Panc1 (cell line): ENCODE results near the gene CERS5. TPM values are rescaled to one million over a fixed set of nuclear protein-coding genes. Genes with fewer than 3 reads are reported as not detected.

Experiments used
- ATAC-seq: fragments of 200-7000 bp; cut with Tn5 transposase; 2 replicates; pipeline ENCODE4 v1.9.1; 2020; ENCODE audit warnings: mild to moderate bottlenecking, moderate library complexity
- BruUV-seq: library from RNA; stranded (reverse); fragments of 400-500 nt; replicated peaks from 2 replicates; lab custom pipeline; 2021; lab: Mats Ljungman, UMichigan
- CTCF ChIA-PET: fragments of 300-600 bp; sonication (Branson Sonifier 250); formaldehyde crosslinking; loops from one replicate; lab custom pipeline; 2022; ENCODE audit warnings: antibody characterized with exemption; lab: Charles Lee
- POLR2A ChIA-PET: fragments of 300-600 bp; sonication (Branson Sonifier 250); formaldehyde crosslinking; loops from one replicate; lab custom pipeline; 2022; ENCODE audit warnings: antibody characterized with exemption; lab: Charles Lee
- DNase-seq: peaks from one replicate; pipeline ENCODE4 v3.0.0-alpha.2; 2010; ENCODE audit warnings: low read depth, low spot score
- H3K27ac ChIP-seq: 2 replicates; pipeline ENCODE4 v1.5.1; 2011; ENCODE audit warnings: mild to moderate bottlenecking, low read length, inconsistent platforms
- H3K27me3 ChIP-seq: fragments of 200-500 bp; sonication (Bioruptor generic); 2 replicates; pipeline ENCODE4 v1.6.0; 2014; ENCODE audit warnings: low read length, inconsistent platforms; ENCODE audit not compliant: control insufficient read depth, insufficient read depth
- H3K36me3 ChIP-seq: fragments of 200-500 bp; sonication (Bioruptor generic); 2 replicates; pipeline ENCODE4 v1.5.1; 2014; ENCODE audit warnings: inconsistent platforms, mild to moderate bottlenecking, low read length, moderate library complexity; ENCODE audit not compliant: control insufficient read depth, insufficient read depth
- H3K4me1 ChIP-seq: 2 replicates; pipeline ENCODE4 v1.5.1; 2011; ENCODE audit warnings: inconsistent platforms, mild to moderate bottlenecking, low read length, moderate library complexity; ENCODE audit not compliant: control insufficient read depth, insufficient read depth
- H3K4me3 ChIP-seq, 2 experiments: 2 replicates each; pipeline ENCODE4 v1.5.1; 2011 to 2012; ENCODE audit warnings: low read depth in 2 of 2, low read length in 2 of 2, mild to moderate bottlenecking in 2 of 2, inconsistent platforms in 1 of 2, moderate library complexity in 1 of 2
- H3K9me3 ChIP-seq: fragments of 200-500 bp; sonication (Bioruptor generic); 2 replicates; pipeline ENCODE4 v1.5.1; 2014; ENCODE audit warnings: low read depth, mild to moderate bottlenecking, inconsistent platforms, low read length, moderate library complexity; ENCODE audit not compliant: control insufficient read depth, insufficient read depth
- CTCF ChIP-seq: fragments of 450-650 bp; IDR thresholded peaks from 2 replicates; pipeline ENCODE4 v1.5.1; 2017; ENCODE audit warnings: mild to moderate bottlenecking
- POLR2AphosphoS5 ChIP-seq: IDR thresholded peaks from 2 replicates; pipeline ENCODE4 v1.6.1; 2012; ENCODE audit warnings: mild to moderate bottlenecking, low read depth, low read length, moderate library complexity
- REST ChIP-seq, 2 experiments: IDR thresholded peaks; 2 replicates each; pipeline ENCODE4 v1.6.1; 2011 to 2012; ENCODE audit warnings: low read depth in 2 of 2, control low read depth in 1 of 2, low read length in 1 of 2, mild to moderate bottlenecking in 1 of 2, moderate library complexity in 1 of 2; ENCODE audit not compliant: insufficient read depth in 1 of 2
- SIN3A ChIP-seq: IDR thresholded peaks from 2 replicates; pipeline ENCODE4 v1.6.1; 2012; ENCODE audit warnings: low read depth, mild to moderate bottlenecking, low read length, moderate library complexity, borderline replicate concordance; ENCODE audit not compliant: insufficient read depth
- TCF7L2 ChIP-seq: IDR thresholded peaks from 2 replicates; pipeline ENCODE4 v1.6.1; 2011; ENCODE audit warnings: mild to moderate bottlenecking, low read depth, low read length, inconsistent platforms
- in situ Hi-C: cut with HindIII; loops from 2 replicates; pipeline ENCODE4 v1.10.0; 2016; ENCODE audit warnings: low sequenced_read_pairs, low pct_unique_long_range_greater_than_20kb
- intact Hi-C: fragments of 100-400 bp; cut with micrococcal nuclease; formaldehyde crosslinking; loops from one replicate; pipeline ENCODE4 v1.10.0; 2022; ENCODE audit not compliant: unreplicated experiment
- total RNA-seq: library from RNA; stranded (reverse); gene quantifications from one replicate; pipeline ENCODE4 v1.2.1, GENCODE V29; 2021; ENCODE audit not compliant: unreplicated experiment

CERS5 gene
- total RNA-seq, 1 experiment from 2014 or later: 50.5 TPM

GRCh38 chr12:50166799-50167048 lies 445 bp downstream of the CERS5 start:
- no peaks in the 10 kb centered on the region for H3K27me3 ChIP-seq
- ChIA-PET CTCF (interaction anchor here (0.9 to 1.3 kb wide), 2 partner anchors 54 to 55 kb away, joined by 3 to 8 read pairs; partner anchors contain the start of gene COX14), POLR2A (interaction anchor here (0.5 to 1.0 kb wide), 2 partner anchors 15 to 63 kb away, joined by 3 to 8 read pairs; partner anchors contain the start of gene GPD1)
- DNase-seq (no peak), ATAC-seq (peak; percentile 31; the same call in 1 of the 2 replicates)
- no peaks in the 10 kb centered on the region; the same call in 1 of the 2 replicates for H3K36me3 ChIP-seq
- H3K9me3 ChIP-seq: no peaks in the 10 kb centered on the region
- intact Hi-C loops: loop anchor here (5.0 kb wide), 1 partner anchor 54 kb away; the partner anchor contains the start of gene COX14
- peaks cover 8% of the 10 kb centered on the region for H3K4me1 ChIP-seq
- TF ChIP-seq TCF7L2 (no peak), CTCF (no peak), POLR2AphosphoS5 (no peak), REST (IDR thresholded peaks at IDR 0.05; ENCODE audit: insufficient read depth in 1 of 2, low read depth in 2 of 2, low read length in 1 of 2) (no peak), SIN3A (no peak)
- peak overlapping the region; percentile 58 to 81 for H3K4me3 ChIP-seq
- no TSS peak for BruUV-seq
- H3K27ac ChIP-seq: peak overlapping the region; percentile 86
- in situ Hi-C loops: no loop called here

GRCh38 chr12:50164963-50165362 lies 2.2 kb downstream of the CERS5 start:
- Histone ChIP-seq H3K4me1 (peaks cover 8% of the 10 kb centered on the region), H3K9me3 (no peaks in the 10 kb centered on the region), H3K27me3 (no peaks in the 10 kb centered on the region), H3K36me3 (no peaks in the 10 kb centered on the region; the same call in 1 of the 2 replicates), H3K4me3 (no peak overlapping the region), H3K27ac (no peak overlapping the region)
- BruUV-seq: no TSS peak
- ChIA-PET POLR2A (no interaction called here), CTCF (no interaction called here)
- ATAC-seq (no peak), DNase-seq (no peak)
- intact Hi-C loops: loop anchor here (5.0 kb wide), 1 partner anchor 53 kb away; the partner anchor contains the start of gene COX14
- in situ Hi-C loops: no loop called here
- TF ChIP-seq REST (IDR thresholded peaks at IDR 0.05; ENCODE audit: insufficient read depth in 1 of 2, low read depth in 2 of 2, low read length in 1 of 2) (no peak), SIN3A (no peak), TCF7L2 (no peak), CTCF (no peak), POLR2AphosphoS5 (no peak)
